ENCODE data around the gene GAB1. TPM values are rescaled to one million over a fixed set of nuclear protein-coding genes. Genes with fewer than 3 reads are reported as not detected.

GAB1 gene
- 46.9 and 48.9 TPM in 2 replicates for total RNA-seq (2022)
- Bru-seq, nascent RNA, result percentile 93 among the genes with signal in this experiment
- percentile 90 among the genes with signal in this experiment for BruChase-seq, experiment 1, labeled RNA remaining after a 2-hour chase
- percentile 81 among the genes with signal in this experiment for BruChase-seq, experiment 2, labeled RNA remaining after a 6-hour chase
- long read RNA-seq, partial matches to known transcripts, result 2 of 8 reads
- long read RNA-seq, other reads (novel, unspliced or antisense), result 5 of 8 reads

DNA sequence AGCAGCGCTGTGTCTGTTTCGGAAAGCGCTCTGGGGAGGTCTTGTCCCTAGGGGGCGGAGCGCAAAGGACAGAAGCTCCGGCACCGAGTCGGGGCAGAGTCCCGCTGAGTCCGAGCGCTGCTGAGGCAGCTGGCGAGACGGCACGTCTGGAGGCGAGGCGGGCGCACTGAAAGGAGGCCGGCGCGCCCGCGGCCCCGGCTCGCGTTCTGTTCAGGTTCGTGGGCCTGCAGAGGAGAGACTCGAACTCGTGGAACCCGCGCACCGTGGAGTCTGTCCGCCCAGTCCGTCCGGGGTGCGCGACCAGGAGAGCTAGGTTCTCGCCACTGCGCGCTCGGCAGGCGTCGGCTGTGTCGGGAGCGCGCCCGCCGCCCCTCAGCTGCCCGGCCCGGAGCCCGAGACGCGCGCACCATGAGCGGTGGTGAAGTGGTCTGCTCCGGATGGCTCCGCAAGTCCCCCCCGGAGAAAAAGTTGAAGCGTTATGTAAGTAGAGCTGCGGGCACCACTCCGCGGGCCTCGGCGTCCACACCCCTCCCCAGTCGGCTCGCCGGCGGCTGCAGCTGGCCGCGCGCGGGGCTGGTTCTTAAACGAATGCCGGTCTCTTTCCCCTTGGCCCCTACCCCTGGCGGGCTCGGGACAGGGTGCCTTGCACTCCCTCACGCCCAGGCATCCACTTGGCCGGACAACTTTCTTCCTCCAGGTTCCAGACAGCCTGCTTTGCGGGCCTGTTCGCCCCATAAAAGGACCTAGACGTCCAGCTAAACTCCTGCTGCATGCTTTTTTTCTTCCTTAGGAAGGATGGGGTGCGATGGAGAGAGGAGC is at the start of gene GAB1:
Gene GAB1 (plus strand): TSS at position 96 of the 819 bp plus-strand sequence. CDS start 313 bp downstream, at position 409.
- H3K4me1 ChIP-seq, result peaks cover 22% of the 10 kb centered on the region
- no peaks in the 10 kb centered on the region for H3K36me3 ChIP-seq (ENCODE audit: control insufficient read depth, insufficient read depth, low read length)
- CTCF ChIA-PET, result interaction anchor here (0.8 to 1.2 kb wide), 4 partner anchors 9 to 130 kb away, joined by 3 to 5 read pairs (median 3); no protein-coding TSS in a partner anchor
- peak within 1 kb of the TSS; percentile 99 for H3K4me3 Mint-ChIP-seq (ENCODE audit: unreplicated experiment)
- peaks cover 21% of the 10 kb centered on the region for H3K36me3 Mint-ChIP-seq (ENCODE audit: insufficient read depth, unreplicated experiment)
- H3K27me3 ChIP-seq (replicated peaks; ENCODE audit: control insufficient read depth, insufficient read depth, low read length), result no peaks in the 10 kb centered on the region
- no peaks in the 10 kb centered on the region for H3K27me3 Mint-ChIP-seq (ENCODE audit: insufficient read depth, unreplicated experiment)
- DNase-seq, result peak; percentile 84 to 85
- H3K9me3 ChIP-seq, result no peaks in the 10 kb centered on the region
- no peaks in the 10 kb centered on the region for H3K9me3 Mint-ChIP-seq (ENCODE audit: unreplicated experiment)
- TSS peak; percentile 34 for BruUV-seq (replicated peaks)
- H3K4me1 Mint-ChIP-seq (ENCODE audit: low read depth, unreplicated experiment), result peaks cover 17% of the 10 kb centered on the region
- TF ChIP-seq CTCF (IDR thresholded peaks at IDR 0.05; ENCODE audit: insufficient read depth in 1 of 2, low read depth in 1 of 2, low read length in 1 of 2, severe bottlenecking in 1 of 2, unreplicated experiment in 1 of 2), result peak in 1 of 2 experiments; percentile 31
- H3K4me3 ChIP-seq (ENCODE audit: low read depth, low read length), result peak within 1 kb of the TSS; percentile 76
- intact Hi-C loops (cut with micrococcal nuclease; ENCODE audit: unreplicated experiment), result loop anchor here (1.0 to 2.0 kb wide), 5 partner anchors 9 to 112 kb away; no protein-coding TSS in a partner anchor
- POLR2A ChIA-PET, result interaction anchor here (0.6 to 1.0 kb wide), 3 partner anchors 20 to 129 kb away, joined by 3 to 4 read pairs (median 3); no protein-coding TSS in a partner anchor
- peak within 1 kb of the TSS; percentile 90 for H3K27ac Mint-ChIP-seq (ENCODE audit: unreplicated experiment)

DNA sequence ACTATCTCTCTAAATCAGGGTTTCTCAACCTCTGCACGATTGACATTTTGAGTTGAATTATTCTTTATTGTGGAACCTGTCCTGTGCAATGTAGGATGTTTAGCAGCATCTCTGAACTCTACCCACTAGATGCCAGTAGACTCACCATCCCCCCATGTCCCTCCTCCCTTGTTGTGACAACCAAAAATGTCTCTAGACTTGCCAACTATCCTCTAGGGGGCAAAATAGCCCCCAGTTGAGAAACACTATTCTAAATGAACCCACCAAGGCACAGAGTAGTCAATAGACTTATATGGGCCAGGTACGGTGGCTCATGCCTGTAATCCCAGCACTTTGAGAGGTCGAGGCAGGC is 49.1 kb upstream of the GAB1 start:
- Histone ChIP-seq H3K27me3 (replicated peaks; ENCODE audit: control insufficient read depth, insufficient read depth, low read length) (no peaks in the 10 kb centered on the region), H3K4me1 (no peaks in the 10 kb centered on the region), H3K4me3 (ENCODE audit: low read depth, low read length) (no peak overlapping the region), H3K36me3 (ENCODE audit: control insufficient read depth, insufficient read depth, low read length) (no peaks in the 10 kb centered on the region), H3K9me3 (no peaks in the 10 kb centered on the region)
- no peaks in the 10 kb centered on the region for H3K9me3 Mint-ChIP-seq (ENCODE audit: unreplicated experiment)
- H3K4me3 Mint-ChIP-seq (ENCODE audit: unreplicated experiment), result no peak overlapping the region
- no TSS peak for BruUV-seq (replicated peaks)
- no peaks in the 10 kb centered on the region for H3K27me3 Mint-ChIP-seq (ENCODE audit: insufficient read depth, unreplicated experiment)
- POLR2A ChIA-PET, result no interaction called here
- no peaks in the 10 kb centered on the region for H3K4me1 Mint-ChIP-seq (ENCODE audit: low read depth, unreplicated experiment)
- no peak for TF ChIP-seq CTCF (IDR thresholded peaks at IDR 0.05; ENCODE audit: insufficient read depth in 1 of 2, low read depth in 1 of 2, low read length in 1 of 2, severe bottlenecking in 1 of 2, unreplicated experiment in 1 of 2)
- no peaks in the 10 kb centered on the region for H3K36me3 Mint-ChIP-seq (ENCODE audit: insufficient read depth, unreplicated experiment)
- no peak overlapping the region for H3K27ac Mint-ChIP-seq (ENCODE audit: unreplicated experiment)
- CTCF ChIA-PET, result no interaction called here
- intact Hi-C loops (cut with micrococcal nuclease; ENCODE audit: unreplicated experiment), result no loop called here
- DNase-seq, result peak in 1 of 2 experiments; percentile 3

GRCh38 chr4:143288171-143288570 is 48.5 kb upstream of the GAB1 start:
- no peak for TF ChIP-seq CTCF (IDR thresholded peaks at IDR 0.05; ENCODE audit: insufficient read depth in 1 of 2, low read depth in 1 of 2, low read length in 1 of 2, severe bottlenecking in 1 of 2, unreplicated experiment in 1 of 2)
- Mint-ChIP-seq H3K4me1 (ENCODE audit: low read depth, unreplicated experiment) (no peaks in the 10 kb centered on the region), H3K4me3 (ENCODE audit: unreplicated experiment) (no peak overlapping the region), H3K27me3 (ENCODE audit: insufficient read depth, unreplicated experiment) (no peaks in the 10 kb centered on the region), H3K27ac (ENCODE audit: unreplicated experiment) (no peak overlapping the region), H3K9me3 (ENCODE audit: unreplicated experiment) (no peaks in the 10 kb centered on the region), H3K36me3 (ENCODE audit: insufficient read depth, unreplicated experiment) (no peaks in the 10 kb centered on the region)
- no peaks in the 10 kb centered on the region for H3K4me1 ChIP-seq
- no peaks in the 10 kb centered on the region for H3K9me3 ChIP-seq
- no peaks in the 10 kb centered on the region for H3K36me3 ChIP-seq (ENCODE audit: control insufficient read depth, insufficient read depth, low read length)
- POLR2A ChIA-PET, result no interaction called here
- no TSS peak for BruUV-seq (replicated peaks)
- DNase-seq, result no peak
- no peaks in the 10 kb centered on the region for H3K27me3 ChIP-seq (replicated peaks; ENCODE audit: control insufficient read depth, insufficient read depth, low read length)
- intact Hi-C loops (cut with micrococcal nuclease; ENCODE audit: unreplicated experiment), result no loop called here
- CTCF ChIA-PET, result no interaction called here
- H3K4me3 ChIP-seq (ENCODE audit: low read depth, low read length), result no peak overlapping the region
